ENCODE results near the gene ADAMTS17.
A peak's percentile ranks its signal among the peaks of the same experiment; 100 is the strongest.

The ADAMTS17 gene

GRCh38 chr15:99925661-99926461 lies 415.9 kb downstream of the ADAMTS17 start:
- DNase-seq, result peak in 18 of 58 donors; percentile 8 to 36 (median 18)

- DNase-seq, result no peak
These were observed 418.1 kb downstream of the ADAMTS17 start for GRCh38 chr15:99923711-99924110.
